ENCODE measurements around the gene ZNF783.
"Not testable (repeated sequence)": the region's sequence is repeated elsewhere in the genome, so short reads cannot be mapped to it uniquely, and the experiment has no call there.

ZNF783 gene

DNA sequence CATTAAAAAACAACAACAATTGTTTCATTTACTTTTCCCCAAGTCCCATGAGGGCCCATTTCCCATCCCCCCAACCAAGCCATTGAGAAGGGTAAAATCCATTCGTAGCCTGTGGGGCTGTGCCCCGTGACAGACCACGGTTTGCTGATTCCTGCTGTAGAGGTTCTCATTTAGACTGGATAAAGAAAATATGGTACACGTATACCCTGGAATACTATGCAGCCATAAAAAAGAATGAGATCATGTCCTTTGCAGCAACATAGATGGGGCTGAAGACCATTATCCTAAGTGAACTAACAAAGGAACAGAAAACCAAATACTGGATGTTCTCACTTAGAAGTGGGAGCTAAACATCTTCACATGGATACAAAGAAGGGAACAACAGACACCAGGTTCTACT is 44.9 kb downstream of the ZNF783 start:
- no peak for DNase-seq

DNA sequence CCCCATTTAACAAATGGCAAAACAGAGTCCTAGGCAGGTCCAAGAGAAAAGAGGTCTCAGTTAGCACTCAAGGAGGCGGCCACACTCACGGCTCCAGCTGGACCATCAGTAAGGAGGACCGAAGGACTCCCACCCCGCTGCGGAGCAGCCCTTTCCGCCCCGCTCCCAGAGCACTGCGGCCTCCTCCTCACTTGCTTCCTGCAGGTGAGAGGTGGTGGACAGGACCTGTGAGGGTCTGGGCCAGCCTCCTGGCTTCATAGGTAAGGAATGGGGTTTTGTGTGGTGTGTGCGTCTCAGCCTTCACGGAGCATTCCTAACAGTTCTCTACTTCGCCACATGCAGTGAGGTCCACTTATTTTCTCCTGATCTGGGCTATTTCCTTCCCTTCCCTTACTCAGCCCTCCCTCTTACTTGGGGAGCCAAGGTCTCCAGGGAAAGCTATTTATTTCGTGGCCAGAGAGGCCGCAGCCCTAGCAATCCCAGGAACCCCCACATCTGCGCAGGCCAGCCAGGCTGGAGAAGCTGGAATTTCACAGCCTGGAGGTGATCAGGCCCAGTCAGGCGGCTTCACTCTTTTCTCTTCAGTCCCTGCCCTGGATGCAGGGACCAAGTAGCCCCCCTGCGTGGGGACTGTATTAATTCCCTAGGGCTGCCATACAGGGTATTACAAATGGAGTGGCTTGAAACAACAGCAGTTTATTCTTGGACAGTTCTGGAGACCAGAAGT is 45.9 kb downstream of the ZNF783 start:
- no peak for DNase-seq

DNA sequence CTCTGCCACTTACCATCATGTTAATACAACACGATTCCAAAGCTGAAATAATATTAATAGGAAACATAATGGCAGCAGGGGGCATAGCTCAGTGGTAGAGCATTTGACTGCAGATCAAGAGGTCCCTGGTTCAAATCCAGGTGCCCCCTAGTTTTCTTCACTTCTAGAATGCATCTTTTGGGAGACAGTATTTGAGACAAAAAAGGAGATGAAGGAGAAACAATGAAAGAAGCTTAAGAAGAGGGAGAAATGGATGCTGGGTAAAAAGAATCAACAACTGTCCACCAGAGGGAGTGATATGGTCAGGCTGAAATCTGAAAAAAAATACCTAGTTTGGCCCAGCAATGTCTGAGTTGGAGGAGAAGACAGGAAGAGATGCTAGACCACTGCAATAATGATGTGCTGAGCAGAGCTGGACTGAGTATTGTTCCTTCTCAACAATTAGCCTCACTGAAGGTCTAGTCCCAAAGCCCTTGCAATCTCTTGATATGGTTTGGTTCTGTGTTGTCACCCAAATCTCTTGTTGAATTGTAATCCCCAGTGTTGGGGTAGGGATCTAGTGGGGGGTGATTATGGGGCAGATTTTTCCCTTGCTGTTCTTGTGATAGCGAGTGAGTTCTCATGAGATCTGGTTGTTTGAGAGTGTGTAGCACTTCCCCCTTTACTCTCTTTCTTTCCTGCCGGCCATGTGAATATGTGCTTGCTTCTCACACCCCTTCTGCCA is 48.3 kb downstream of the ZNF783 start:
- peak; percentile 27 for DNase-seq

DNA sequence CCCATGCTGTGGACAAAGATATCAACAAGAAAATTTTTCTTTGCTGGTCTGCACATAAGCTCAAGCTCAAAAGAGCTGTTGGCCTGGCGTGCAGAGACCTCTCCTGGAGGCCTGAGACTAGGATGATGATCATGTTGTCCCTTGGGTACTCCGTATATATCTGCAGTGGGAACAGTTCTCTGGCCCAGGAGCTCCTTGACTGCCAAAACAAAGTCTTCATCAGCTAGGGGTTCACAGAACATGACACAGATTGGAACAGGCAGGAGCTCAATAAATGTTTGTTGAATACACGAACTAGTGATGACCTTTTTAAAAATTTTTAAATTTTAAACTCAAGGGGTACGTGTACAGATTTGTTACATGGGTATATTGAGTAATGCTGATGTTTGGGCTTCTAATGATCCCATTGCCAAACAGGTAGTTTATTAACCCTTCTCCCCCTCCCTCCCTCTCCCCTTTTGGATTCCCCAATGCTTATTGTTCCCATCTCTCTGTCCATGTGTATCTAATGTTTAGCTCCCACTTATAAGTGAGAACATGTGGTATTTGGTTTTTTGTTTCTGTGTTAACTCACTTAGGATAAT is 49.1 kb downstream of the ZNF783 start:
- DNase-seq: no peak

DNA sequence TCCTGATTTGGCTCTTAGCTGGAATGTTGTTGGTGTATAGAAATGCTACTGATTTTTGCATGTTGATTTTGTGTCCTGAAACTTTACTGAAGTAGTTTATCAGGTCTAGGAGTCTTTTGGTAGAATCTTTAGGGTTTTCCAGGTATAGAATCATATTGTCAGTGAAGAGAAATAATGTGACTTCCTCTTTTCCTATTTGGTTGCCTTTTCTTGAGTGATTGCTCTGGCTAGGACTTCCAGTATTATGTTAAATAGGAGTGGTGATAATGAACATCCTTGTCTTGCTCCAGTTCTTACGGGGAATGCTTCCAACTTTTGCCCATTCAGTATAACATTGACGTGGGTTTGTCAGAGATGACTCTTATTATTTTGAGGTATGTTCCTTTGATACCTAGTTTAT is 52.0 kb downstream of the ZNF783 start:
- DNase-seq: no peak

DNA sequence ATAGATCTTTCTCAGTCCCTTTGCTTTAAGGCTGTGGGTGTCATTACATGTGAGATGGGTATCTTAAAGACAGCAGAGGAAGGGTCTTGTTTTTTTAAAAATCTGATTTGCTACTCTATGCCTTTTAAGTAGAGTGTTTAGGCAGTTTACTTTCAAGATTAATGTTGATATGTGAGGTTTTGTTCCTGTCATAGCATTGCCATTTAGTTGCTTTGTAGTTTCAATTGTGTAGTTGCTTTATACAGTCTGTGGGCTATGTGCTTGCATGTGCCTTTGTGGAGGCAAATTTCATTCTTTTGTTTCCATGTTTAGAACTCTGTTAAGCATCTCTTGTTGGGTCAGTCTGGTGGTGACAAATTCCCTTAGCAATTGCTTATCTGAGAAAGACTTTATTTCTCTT is 54.6 kb downstream of the ZNF783 start:
- DNase-seq: no peak

DNA sequence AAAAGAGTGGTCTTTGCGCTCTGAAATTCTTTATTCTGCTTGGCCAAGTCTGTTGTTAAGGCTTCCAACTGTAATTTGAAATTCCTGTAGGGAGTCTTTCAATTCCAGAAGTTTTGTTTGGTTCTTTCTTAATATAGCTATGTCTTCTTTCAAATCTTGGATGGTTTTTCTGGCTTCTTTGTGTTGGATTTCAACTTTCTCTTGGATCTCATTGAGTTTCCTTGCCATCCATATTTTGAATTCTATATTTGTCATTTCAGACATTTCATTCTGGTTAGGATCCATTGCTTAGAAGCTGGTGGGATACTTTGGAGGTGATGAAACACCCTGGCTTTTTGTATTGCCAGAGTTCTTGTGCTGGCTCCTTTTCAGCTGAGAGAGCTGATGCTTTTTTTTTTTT is 55.5 kb downstream of the ZNF783 start:
- DNase-seq: no peak

DNA sequence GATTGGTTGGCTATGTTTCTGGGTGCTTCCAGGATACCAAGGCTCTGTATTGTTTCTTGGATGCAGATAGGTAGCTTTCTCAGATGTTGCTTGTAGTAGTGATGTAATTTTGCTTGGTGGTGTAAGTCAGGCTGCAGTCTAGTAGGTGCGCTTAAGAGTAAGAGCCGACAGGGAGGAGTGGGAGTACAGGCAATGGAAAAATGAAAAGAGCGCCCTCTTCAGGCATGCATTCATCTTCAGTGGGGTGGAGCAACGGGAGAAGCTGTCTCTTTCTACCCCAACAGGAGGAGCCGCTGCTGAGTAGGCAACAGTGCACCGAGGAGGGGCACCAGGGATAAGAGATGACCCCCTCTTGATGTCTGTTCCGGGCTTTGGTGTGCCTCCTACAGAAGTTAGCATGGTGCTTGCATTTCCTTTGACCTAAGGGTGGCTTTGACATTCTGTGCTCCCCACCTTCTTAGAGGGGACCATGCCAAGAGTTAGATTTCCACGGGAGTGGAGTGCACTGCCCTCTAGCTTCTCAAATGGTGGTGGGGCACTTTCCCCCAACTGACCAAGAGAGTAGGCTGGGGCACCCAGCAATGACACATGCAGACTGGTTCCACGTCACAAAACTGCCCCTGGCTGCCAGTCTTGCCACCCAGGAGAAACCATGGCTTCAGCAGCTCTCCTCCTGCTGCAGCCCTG is 56.1 kb downstream of the ZNF783 start:
- DNase-seq: no peak

- DNase-seq: no peak
These were observed 57.4 kb downstream of the ZNF783 start for GRCh38 chr7:149319376-149319775.

GRCh38 chr7:149320313-149321124 is 58.5 kb downstream of the ZNF783 start:
- no peak for DNase-seq

DNA sequence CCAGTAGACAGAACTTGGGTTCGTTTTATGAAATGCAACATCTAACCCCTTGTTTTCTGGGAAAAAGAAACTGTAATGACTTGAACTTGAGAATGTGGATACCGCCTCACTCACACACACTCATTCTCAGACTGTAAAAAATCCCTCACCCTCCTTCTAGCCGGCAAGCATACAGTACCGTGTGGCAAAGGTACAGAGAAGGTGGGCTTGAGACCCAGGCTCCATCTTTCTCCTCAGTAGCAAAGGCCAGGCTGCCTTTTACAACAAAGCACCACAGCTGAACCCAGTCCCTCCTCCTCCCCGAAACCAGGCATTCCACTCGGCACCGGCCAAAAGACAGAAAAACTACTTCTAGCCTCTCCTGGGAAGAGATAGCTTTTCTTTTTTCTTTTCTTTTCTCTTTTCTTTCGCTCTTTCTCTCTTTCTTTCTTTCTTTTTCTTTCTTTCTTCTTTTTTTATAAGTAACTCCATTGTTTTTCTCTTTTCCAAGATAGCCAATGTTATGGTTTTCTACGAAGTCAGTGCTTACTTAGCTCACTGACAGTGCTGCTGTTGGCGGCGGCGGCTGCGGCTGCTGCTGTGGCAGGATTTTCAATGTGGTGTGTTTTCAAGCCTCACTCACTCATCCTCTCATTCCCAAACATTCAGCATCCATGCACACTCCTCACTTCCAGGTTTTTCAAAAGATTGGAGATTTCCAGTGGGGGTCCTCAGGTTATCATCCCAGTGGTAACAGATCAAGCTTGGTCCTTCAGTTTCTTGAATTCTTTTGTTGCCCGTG is 59.3 kb downstream of the ZNF783 start:
- DNase-seq: not testable (repeated sequence)

DNA sequence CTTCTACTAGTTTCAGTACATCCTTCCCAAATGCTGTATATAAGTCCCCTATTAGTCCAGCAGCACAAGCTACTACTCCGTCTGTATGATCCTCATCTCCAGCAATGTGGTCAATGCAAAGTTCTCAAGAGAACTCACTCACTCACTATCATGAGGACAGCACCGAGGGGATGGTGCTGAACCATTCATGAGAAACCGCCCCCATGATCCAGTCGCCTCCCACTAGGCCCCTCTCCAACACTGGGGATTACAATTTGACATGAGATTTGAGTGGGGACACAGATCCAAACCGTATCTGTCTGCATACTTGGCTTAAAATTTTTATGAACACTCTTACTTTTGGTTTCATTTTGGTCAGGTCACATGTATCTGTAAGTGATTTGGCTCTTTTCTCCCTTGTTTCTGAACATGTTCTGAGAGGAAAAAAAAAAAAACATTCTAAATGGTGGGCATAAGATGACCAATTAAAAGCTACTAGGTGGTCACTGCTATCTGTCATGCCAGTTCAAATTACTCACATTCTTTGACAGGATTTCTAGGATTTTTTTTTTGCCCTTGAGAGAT is 60.1 kb downstream of the ZNF783 start:
- DNase-seq: no peak

- DNase-seq: no peak
These were observed 60.7 kb downstream of the ZNF783 start for GRCh38 chr7:149322737-149323136.

DNA sequence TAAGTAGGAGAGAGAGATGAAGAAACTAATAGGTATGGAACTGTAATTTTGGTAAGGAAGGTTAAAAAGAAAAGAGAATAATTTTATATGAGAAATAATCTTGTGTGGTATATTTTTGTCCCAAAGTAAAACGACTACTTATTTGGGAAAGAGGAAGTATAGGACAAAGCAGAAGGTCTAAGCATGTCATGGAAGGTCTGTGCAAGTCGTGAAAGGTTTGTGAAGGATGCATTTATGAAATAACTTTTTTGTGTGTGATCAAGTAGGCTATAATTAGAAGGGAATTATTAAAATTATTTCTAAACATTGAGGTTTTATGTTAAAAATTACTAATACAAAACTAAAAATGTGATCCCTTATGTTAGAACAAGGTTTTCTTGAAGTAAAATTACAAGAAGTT is 63.3 kb downstream of the ZNF783 start:
- no peak for DNase-seq

DNA sequence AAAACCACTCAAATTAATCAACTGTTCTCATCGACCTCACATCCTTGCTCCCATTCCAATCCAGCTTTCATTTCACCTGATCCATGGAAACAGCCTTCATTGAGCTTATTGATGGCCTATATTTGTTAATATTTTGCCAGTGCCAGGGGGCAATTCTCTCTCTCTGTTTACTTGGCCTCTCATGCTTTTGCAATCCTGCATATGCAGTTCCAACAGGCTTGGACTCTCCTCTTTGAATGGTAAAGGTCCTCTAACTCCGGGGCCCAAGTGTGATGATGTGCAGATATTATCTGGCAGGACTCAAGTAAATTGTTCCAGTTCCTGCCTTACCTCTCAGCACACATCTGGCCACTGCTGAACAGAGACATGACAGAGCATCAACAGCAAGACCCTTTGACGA is 67.3 kb downstream of the ZNF783 start:
- DNase-seq: no peak

- no peak for DNase-seq
These were observed 67.9 kb downstream of the ZNF783 start for GRCh38 chr7:149329766-149330334.

- no peak for DNase-seq
These were observed 69.0 kb downstream of the ZNF783 start for GRCh38 chr7:149330914-149331567.

- not testable (repeated sequence) for DNase-seq
These were observed 70.8 kb downstream of the ZNF783 start for GRCh38 chr7:149332602-149333320.

- DNase-seq: no peak
These were observed 71.3 kb downstream of the ZNF783 start for GRCh38 chr7:149333321-149333717.

DNA sequence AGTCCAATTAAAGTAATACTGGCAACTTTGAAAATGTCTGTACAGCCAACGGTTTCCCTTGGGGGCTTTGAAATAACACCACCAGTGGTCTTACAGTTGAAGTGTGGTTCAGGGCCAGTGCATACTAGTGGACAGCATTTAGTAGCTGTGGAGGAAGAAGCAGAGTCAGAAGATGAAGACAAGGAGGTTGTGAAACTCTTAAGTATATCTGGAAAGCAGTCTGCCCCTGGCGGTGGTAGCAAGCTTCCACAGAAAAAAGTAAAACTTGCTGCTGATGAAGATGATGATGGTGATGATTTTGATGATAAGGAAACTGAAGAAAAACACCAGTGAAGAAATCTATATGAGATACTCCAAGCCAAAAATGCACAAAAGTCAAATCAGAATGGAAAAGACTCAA is 72.2 kb downstream of the ZNF783 start:
- no peak for DNase-seq
